NCI-H2196 (cell line): ENCODE data around the gene GRIK2.

Experiments used
- DNase-seq: peaks from one replicate; lab custom pipeline; 2025; ENCODE audit not compliant: unreplicated experiment; lab: John Stamatoyannopoulos, UW

The GRIK2 gene

GRCh38 chr6:101454106-101454676 is 60.7 kb downstream of the GRIK2 start:
- DNase-seq, result no peak

DNA sequence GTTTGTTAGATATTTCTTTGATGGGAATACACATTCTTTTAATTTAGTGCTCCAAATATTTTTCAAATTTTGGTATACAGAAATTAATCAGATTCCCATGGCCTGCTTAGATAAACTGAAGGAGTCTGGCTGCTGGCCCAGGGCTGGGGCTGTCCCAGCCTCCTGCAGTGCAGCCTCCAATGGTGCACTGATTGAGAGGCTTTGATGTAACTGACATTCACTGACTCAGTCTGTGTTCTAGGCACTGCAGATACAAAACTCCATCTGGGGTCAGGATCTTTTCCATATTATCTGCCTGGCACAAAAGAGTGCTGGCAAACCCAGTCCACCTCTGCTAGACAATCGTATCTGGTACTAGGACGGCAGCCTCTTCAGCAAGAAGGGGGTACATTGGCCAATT is 64.8 kb downstream of the GRIK2 start:
- DNase-seq, result no peak

- no peak for DNase-seq
Measured at GRCh38 chr6:101458826-101459225, 65.3 kb downstream of the GRIK2 start.

- no peak for DNase-seq
Measured at GRCh38 chr6:101462576-101462975, 69.1 kb downstream of the GRIK2 start.

DNA sequence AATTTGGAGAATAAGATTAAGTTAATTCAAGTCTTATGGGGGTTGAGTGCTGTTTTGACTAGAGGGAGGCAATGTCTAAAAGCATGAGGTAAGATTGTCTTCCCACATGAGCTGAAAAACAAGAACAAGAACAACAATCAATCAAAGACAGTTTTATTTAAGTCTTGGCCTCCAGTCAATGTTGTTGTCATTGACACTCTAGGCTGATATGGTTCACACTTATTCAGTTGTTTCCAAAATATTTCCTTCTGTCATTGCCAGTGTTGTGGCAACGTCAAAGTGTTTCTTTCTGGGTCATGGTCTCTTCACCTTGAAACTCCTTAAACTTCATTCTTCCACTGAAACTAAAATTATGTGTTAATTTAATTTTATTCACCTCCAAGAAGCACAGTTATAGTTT is 72.4 kb downstream of the GRIK2 start:
- DNase-seq, result no peak

GRCh38 chr6:101477436-101477835 is 83.9 kb downstream of the GRIK2 start:
- DNase-seq, result no peak

DNA sequence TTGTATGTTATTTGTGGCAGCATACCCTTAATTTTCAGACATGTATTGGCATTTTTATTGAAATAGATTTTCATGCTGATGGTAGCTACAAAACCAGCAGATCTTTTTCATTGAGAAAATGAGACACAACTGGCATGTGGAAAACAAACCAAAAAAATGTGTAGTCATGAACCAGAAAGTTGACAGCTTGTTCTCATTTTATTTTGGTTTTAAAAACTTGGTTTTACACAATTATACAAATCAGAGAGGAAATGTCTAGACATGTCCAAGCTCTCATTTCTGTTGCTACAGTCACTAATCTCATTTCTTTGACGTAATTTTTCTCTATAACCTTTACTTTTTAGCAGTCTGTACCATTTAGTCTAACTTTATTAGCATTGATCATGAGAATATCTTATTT is 85.4 kb downstream of the GRIK2 start:
- DNase-seq, result no peak

- no peak for DNase-seq
Measured at GRCh38 chr6:101482606-101483005, 89.1 kb downstream of the GRIK2 start.

DNA sequence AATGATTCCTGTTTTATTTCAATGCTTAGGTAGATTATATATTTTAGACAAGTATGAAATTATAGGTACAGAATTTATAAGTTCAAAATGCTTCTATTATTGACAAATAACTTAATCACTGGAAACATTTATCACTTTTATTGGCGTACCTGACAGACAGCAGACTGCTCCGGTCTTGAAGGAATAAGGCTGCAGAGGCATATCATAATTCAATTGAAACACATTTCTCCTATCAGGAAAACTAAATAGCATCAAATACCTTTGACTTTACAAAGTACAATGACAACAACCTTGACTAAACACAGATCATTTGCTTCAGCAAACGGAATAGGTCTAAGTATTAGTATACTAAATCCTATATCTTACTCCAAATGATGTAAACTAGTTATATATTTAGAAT is 91.3 kb downstream of the GRIK2 start:
- no peak for DNase-seq

GRCh38 chr6:101486124-101486523 is 92.6 kb downstream of the GRIK2 start:
- no peak for DNase-seq

DNA sequence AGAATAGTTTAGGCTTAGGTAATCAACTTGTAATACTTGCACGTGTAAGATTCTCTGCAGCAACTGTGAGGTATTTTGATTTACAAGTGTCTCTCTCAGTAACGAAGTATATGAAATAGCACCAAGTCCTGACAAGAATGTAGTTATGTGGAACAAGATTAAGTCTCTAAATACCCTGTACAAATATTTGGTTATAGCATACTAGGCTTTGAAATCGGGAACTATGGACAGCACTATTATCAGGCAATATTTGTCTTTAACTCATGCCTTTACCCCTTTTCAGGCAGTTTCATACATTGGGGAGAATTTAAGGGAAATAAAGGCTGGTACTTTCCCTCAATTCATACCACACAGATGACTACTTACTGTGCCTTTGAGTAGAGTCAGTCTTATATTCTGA is 93.2 kb downstream of the GRIK2 start:
- no peak for DNase-seq

DNA sequence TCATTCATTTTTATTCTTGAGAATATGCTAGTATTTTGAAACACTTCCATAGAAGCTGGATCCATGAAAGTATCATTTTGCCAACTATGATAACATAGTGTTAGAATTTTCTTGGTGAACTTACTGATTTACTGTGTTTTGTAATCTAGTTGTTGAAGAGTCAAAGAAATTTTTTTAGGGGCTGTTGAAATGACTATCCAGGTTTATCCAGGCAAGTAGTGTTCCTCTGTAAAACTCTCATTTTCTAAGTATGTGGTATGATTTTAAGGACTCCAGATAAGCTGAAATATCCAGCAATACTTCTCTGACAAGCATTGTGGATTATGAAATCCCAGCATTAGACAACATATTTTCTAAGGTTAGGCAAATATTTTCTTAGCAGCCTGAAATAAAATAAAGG is 95.9 kb downstream of the GRIK2 start:
- no peak for DNase-seq

DNA sequence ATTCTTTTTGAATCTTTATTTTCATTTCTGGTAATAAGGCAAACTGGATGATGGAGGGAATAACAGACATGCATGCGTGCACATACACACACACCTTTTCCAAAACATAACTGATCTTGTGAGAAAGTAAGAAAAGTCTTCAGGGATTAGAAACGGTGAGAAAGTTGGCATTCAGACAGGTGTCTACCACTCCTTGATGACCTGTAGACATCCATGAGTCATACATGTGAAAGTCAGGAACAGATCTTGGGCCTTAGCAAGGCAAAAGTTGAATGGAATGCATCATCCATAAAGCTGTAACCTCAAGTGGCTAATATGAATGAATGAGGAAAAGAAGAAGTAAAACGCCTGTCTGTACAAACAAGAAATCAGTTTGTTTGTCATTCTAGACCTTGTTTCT is 97.3 kb downstream of the GRIK2 start:
- no peak for DNase-seq

- DNase-seq, result no peak
Measured at GRCh38 chr6:101502818-101503217, 109.3 kb downstream of the GRIK2 start.

- no peak for DNase-seq
Measured at GRCh38 chr6:101509536-101509935, 116.0 kb downstream of the GRIK2 start.

DNA sequence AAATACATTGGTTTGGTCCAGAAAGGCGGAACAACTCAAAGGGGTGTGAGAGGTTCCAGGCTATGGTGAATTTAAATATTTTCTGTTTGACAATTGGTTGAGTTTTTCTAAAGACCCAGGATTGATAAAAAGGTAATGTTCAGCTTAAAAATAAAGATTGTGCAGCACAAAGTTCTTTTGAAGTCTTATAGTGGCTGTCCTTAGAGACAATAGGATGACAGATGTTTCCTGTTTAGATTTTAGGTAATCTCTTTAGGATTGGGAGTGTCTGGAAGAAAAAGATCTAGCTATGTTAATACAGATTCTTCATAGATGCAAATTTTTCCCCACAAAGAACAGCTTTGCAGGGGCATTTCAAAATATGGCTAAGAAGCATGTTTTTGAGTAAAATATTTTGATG is 119.7 kb downstream of the GRIK2 start:
- no peak for DNase-seq

- DNase-seq, result no peak
Measured at GRCh38 chr6:101516578-101516977, 123.1 kb downstream of the GRIK2 start.

DNA sequence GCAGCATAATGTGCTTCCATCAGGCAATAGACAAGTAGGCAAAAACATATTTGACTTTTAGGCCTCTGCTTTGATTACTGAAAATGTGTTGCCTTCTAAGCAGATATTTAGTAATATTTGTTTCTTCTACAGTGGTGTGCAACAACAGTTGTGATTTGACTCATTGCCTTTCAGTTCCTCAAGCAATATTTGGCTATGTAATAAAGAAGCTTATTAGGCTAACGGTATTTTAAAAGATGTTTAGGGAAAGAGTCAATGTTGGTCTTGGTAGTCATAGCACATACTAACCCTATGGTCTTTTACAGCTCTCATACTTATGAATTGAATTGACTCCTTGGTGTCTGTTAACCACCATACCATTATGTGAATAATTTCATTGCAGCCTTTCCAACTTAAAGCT is 124.1 kb downstream of the GRIK2 start:
- no peak for DNase-seq

DNA sequence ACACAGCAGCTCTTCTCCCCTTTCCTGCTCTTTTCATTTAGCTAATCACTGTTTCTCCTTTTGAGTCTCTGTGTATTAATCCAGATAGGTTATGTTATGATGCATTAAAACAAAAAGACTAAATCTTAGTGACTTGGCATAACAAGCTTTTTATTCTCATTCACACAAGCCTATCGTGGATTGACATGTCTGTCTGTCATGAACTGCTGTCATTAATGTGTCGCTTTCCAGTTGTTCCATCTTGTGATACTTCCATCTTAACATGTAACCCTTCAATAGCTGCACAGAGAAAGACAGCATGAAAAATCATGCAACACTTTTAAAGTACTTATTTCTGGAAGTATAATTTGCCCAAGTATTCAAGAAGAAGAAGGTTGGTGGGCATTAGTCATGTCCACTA is 128.7 kb downstream of the GRIK2 start:
- no peak for DNase-seq

- DNase-seq, result no peak
Measured at GRCh38 chr6:101527467-101527866, 134.0 kb downstream of the GRIK2 start.

DNA sequence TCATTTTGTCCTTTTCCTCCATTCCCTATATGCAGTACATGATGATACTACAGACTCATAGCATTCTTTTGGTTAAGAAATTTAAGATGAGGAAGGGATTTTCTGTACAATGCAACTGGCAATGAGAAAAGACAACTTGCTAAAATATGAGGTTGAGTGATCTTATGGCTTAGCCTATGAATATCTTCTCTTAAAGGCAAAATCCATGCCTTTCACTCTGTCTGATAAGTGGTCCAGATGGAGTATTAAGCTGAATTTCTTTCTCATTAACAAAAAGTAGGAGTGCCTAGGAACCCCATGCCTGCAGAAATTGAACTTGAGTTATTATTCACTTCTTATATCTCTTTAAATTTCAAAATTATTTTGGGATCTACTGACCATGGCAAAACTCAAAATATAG is 135.3 kb downstream of the GRIK2 start:
- DNase-seq, result no peak

DNA sequence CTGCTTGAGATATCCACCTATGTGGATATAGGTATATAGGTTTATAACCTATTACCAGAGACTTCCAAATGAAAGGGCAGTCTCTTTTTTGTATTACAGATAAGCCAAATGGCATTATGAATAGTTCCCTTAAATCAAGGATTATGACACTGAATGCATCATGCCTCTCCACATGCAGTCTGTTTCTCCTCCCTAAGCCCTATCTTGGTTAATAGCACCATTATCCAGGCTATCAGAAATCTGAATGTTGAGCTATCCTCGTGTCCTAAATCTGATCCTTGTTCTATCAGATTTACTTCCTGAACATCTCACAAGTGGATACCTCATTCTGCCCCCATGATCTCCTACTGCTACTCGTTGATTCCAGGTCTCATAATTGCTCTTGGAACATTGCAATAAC is 138.0 kb downstream of the GRIK2 start:
- no peak for DNase-seq

GRCh38 chr6:101534386-101534785 is 140.9 kb downstream of the GRIK2 start:
- DNase-seq, result no peak

GRCh38 chr6:101534821-101535220 is 141.3 kb downstream of the GRIK2 start:
- no peak for DNase-seq
